Trophoblast cell (in vitro differentiated cells and primary cell): ENCODE measurements around the gene MYZAP.

Source experiments
- DNase-seq, 2 donors: peaks; one replicate each; pipeline ENCODE4 v3.0.0-alpha.2; 2016
- H2AFZ ChIP-seq: 2 replicates; pipeline ENCODE4 v1.6.1; 2013; ENCODE audit warnings: low read length, moderate library complexity, mild to moderate bottlenecking; ENCODE audit not compliant: insufficient read depth, poor library complexity
- H2AK5ac ChIP-seq: 2 replicates; pipeline ENCODE4 v1.6.1; 2013; ENCODE audit warnings: mild to moderate bottlenecking, low read length
- H2BK120ac ChIP-seq: 2 replicates; pipeline ENCODE4 v1.6.1; 2013; ENCODE audit warnings: low read length, mild to moderate bottlenecking, moderate library complexity; ENCODE audit not compliant: insufficient read depth, poor library complexity
- H2BK12ac ChIP-seq: 2 replicates; pipeline ENCODE4 v1.6.1; 2013; ENCODE audit warnings: mild to moderate bottlenecking, low read length, moderate library complexity
- H2BK5ac ChIP-seq: 2 replicates; pipeline ENCODE4 v1.6.1; 2013; ENCODE audit warnings: low read length, low read depth, moderate library complexity, mild to moderate bottlenecking; ENCODE audit not compliant: poor library complexity
- H3K14ac ChIP-seq: 2 replicates; pipeline ENCODE4 v1.6.1; 2013; ENCODE audit warnings: mild to moderate bottlenecking, low read length
- H3K18ac ChIP-seq: 2 replicates; pipeline ENCODE4 v1.6.1; 2013; ENCODE audit warnings: mild to moderate bottlenecking, low read length
- H3K23ac ChIP-seq: 2 replicates; pipeline ENCODE4 v1.6.1; 2013; ENCODE audit warnings: low read length
- H3K27ac ChIP-seq: 2 replicates; pipeline ENCODE4 v1.5.1; 2013; ENCODE audit warnings: low read depth, mild to moderate bottlenecking, inconsistent platforms, low read length, moderate library complexity
- H3K27me3 ChIP-seq: 2 replicates; pipeline ENCODE4 v1.6.1; 2013; ENCODE audit warnings: inconsistent platforms, mild to moderate bottlenecking, low read length, moderate library complexity; ENCODE audit not compliant: insufficient read depth
- H3K36me3 ChIP-seq, 2 experiments: 1 replicate in 1 of 2; 2 replicates in 1 of 2; pipeline ENCODE4 v1.6.1; 2013; ENCODE audit warnings: low read length in 2 of 2, mild to moderate bottlenecking in 2 of 2, moderate library complexity in 1 of 2; ENCODE audit not compliant: insufficient read depth in 2 of 2, control insufficient read depth in 1 of 2
- H3K4ac ChIP-seq: 2 replicates; pipeline ENCODE4 v1.6.1; 2013; ENCODE audit warnings: low read depth, mild to moderate bottlenecking, low read length, moderate library complexity
- H3K4me1 ChIP-seq, 2 experiments: 1 replicate in 1 of 2; 2 replicates in 1 of 2; pipeline ENCODE4 v1.6.1; 2013; ENCODE audit warnings: low read length in 2 of 2, mild to moderate bottlenecking in 2 of 2, moderate library complexity in 1 of 2; ENCODE audit not compliant: insufficient read depth in 2 of 2, control insufficient read depth in 1 of 2
- H3K4me2 ChIP-seq: 2 replicates; pipeline ENCODE4 v1.6.1; 2013; ENCODE audit warnings: inconsistent platforms, mild to moderate bottlenecking, low read length, moderate library complexity
- H3K4me3 ChIP-seq: 2 replicates; pipeline ENCODE4 v1.5.1; 2013; ENCODE audit warnings: mild to moderate bottlenecking, low read depth, low read length, inconsistent platforms
- H3K79me1 ChIP-seq: one replicate; pipeline ENCODE4 v1.6.1; 2013; ENCODE audit warnings: low read length
- H3K79me2 ChIP-seq: 2 replicates; pipeline ENCODE4 v1.6.1; 2013; ENCODE audit warnings: low read length, mild to moderate bottlenecking; ENCODE audit not compliant: control insufficient read depth, insufficient read depth, poor library complexity
- H3K9ac ChIP-seq: 2 replicates; pipeline ENCODE4 v1.6.1; 2013; ENCODE audit warnings: mild to moderate bottlenecking, low read length
- H3K9me3 ChIP-seq: 2 replicates; pipeline ENCODE4 v1.6.1; 2013; ENCODE audit warnings: low read depth, mild to moderate bottlenecking, control low read depth, inconsistent platforms, low read length; ENCODE audit not compliant: insufficient read depth
- H4K12ac ChIP-seq: 2 replicates; pipeline ENCODE4 v1.6.1; 2013; ENCODE audit warnings: low read depth, mild to moderate bottlenecking, low read length, moderate library complexity
- H4K8ac ChIP-seq: 2 replicates; pipeline ENCODE4 v1.6.1; 2013; ENCODE audit warnings: low read depth, mild to moderate bottlenecking, low read length, moderate library complexity
- H4K91ac ChIP-seq: one replicate; pipeline ENCODE4 v1.6.1; 2013; ENCODE audit warnings: low read depth, mild to moderate bottlenecking, low read length, moderate library complexity
- WGBS: extraction: QIAGEN DNeasy Blood & Tissue Kit; methylation state at CpG from one replicate; pipeline ENCODE4 v1.1.7; 2013; ENCODE audit warnings: missing lambda C conversion rate; ENCODE audit not compliant: insufficient read length, insufficient coverage; ENCODE audit errors: extremely low coverage; 5-methylcytosine and 5-hydroxymethylcytosine counted together

Gene MYZAP

GRCh38 chr15:57597431-57597830, 5.7 kb downstream of the MYZAP start:
- H3K14ac ChIP-seq: no peak overlapping the region
- H3K27ac ChIP-seq: no peak overlapping the region
- H3K4ac ChIP-seq: no peak overlapping the region
- no peak for DNase-seq
- H4K12ac ChIP-seq: no peak overlapping the region
- no peak overlapping the region for H3K18ac ChIP-seq
- no peak overlapping the region for H3K9ac ChIP-seq
- H4K8ac ChIP-seq: no peak overlapping the region
- H3K27me3 ChIP-seq: no peaks in the 10 kb centered on the region
- no CpG with 5 or more reads among the region's 3 CpGs for WGBS
- H2AFZ ChIP-seq: no peak overlapping the region
- no peaks in the 10 kb centered on the region for H3K79me1 ChIP-seq
- no peak overlapping the region for H3K23ac ChIP-seq
- no peak overlapping the region for H4K91ac ChIP-seq
- H3K4me2 ChIP-seq: no peak overlapping the region
- H3K4me1 ChIP-seq: no peaks in the 10 kb centered on the region
- no peak overlapping the region for H3K4me3 ChIP-seq
- no peaks in the 10 kb centered on the region for H3K36me3 ChIP-seq
- no peak overlapping the region for H2BK5ac ChIP-seq
- no peak overlapping the region for H2BK120ac ChIP-seq
- H2BK12ac ChIP-seq: no peak overlapping the region
- no peaks in the 10 kb centered on the region for H3K9me3 ChIP-seq
- H2AK5ac ChIP-seq: no peak overlapping the region
- no peaks in the 10 kb centered on the region for H3K79me2 ChIP-seq

- Histone ChIP-seq H3K23ac (no peak overlapping the region), H3K4ac (no peak overlapping the region), H2BK120ac (no peak overlapping the region), H3K9ac (no peak overlapping the region), H4K8ac (no peak overlapping the region), H3K4me1 (no peaks in the 10 kb centered on the region), H4K12ac (no peak overlapping the region), H3K9me3 (no peaks in the 10 kb centered on the region), H3K79me2 (no peaks in the 10 kb centered on the region), H4K91ac (no peak overlapping the region), H2AFZ (no peak overlapping the region), H3K4me3 (peak overlapping the region; percentile 15), H3K18ac (no peak overlapping the region), H2BK12ac (no peak overlapping the region), H2AK5ac (no peak overlapping the region), H3K36me3 (no peaks in the 10 kb centered on the region), H3K27me3 (no peaks in the 10 kb centered on the region), H3K27ac (no peak overlapping the region), H3K4me2 (no peak overlapping the region), H2BK5ac (no peak overlapping the region), H3K79me1 (no peaks in the 10 kb centered on the region), H3K14ac (no peak overlapping the region)
- no CpG with 5 or more reads among the region's 5 CpGs for WGBS
- no peak for DNase-seq
Measured at GRCh38 chr15:57598346-57598745, 6.6 kb downstream of the MYZAP start.

- Histone ChIP-seq H2AK5ac (no peak overlapping the region), H2BK120ac (no peak overlapping the region), H3K27ac (no peak overlapping the region), H4K12ac (no peak overlapping the region), H3K4me3 (no peak overlapping the region), H3K23ac (no peak overlapping the region), H2AFZ (no peak overlapping the region), H3K4me2 (no peak overlapping the region), H4K91ac (no peak overlapping the region), H4K8ac (no peak overlapping the region), H3K14ac (no peak overlapping the region), H3K9me3 (no peaks in the 10 kb centered on the region), H3K4ac (no peak overlapping the region), H3K79me1 (no peaks in the 10 kb centered on the region), H3K27me3 (no peaks in the 10 kb centered on the region), H3K9ac (no peak overlapping the region), H2BK5ac (no peak overlapping the region), H3K79me2 (no peaks in the 10 kb centered on the region), H3K36me3 (no peaks in the 10 kb centered on the region), H3K18ac (no peak overlapping the region), H2BK12ac (no peak overlapping the region), H3K4me1 (no peaks in the 10 kb centered on the region)
- no CpG with 5 or more reads among the region's 10 CpGs for WGBS
- DNase-seq: peak in 1 of 2 donors; percentile 20
Measured at GRCh38 chr15:57599296-57599810, 7.6 kb downstream of the MYZAP start.

GRCh38 chr15:57600197-57600596, 8.5 kb downstream of the MYZAP start:
- no peak overlapping the region for H3K18ac ChIP-seq
- no peak overlapping the region for H2BK12ac ChIP-seq
- no peaks in the 10 kb centered on the region for H3K27me3 ChIP-seq
- no peak overlapping the region for H3K4me3 ChIP-seq
- no CpG with 5 or more reads among the region's 1 CpG for WGBS
- no peak overlapping the region for H3K14ac ChIP-seq
- no peak overlapping the region for H2AK5ac ChIP-seq
- no peak overlapping the region for H4K91ac ChIP-seq
- no peaks in the 10 kb centered on the region for H3K36me3 ChIP-seq
- no peak overlapping the region for H3K4ac ChIP-seq
- H4K8ac ChIP-seq: no peak overlapping the region
- H3K9ac ChIP-seq: no peak overlapping the region
- no peak overlapping the region for H2AFZ ChIP-seq
- no peak overlapping the region for H3K4me2 ChIP-seq
- H3K23ac ChIP-seq: no peak overlapping the region
- no peak overlapping the region for H2BK120ac ChIP-seq
- H3K79me1 ChIP-seq: no peaks in the 10 kb centered on the region
- H3K27ac ChIP-seq: no peak overlapping the region
- DNase-seq: no peak
- no peaks in the 10 kb centered on the region for H3K4me1 ChIP-seq
- no peaks in the 10 kb centered on the region for H3K79me2 ChIP-seq
- H3K9me3 ChIP-seq: no peaks in the 10 kb centered on the region
- H4K12ac ChIP-seq: no peak overlapping the region
- no peak overlapping the region for H2BK5ac ChIP-seq
